SW 1271 (cell line): Measurements from ENCODE around the gene EML5.

Experiments
- DNase-seq, 2 experiments: peaks; one replicate each; lab custom pipeline; 2025; lab: John Stamatoyannopoulos, UW

The EML5 gene

GRCh38 chr14:88616697-88617096 is 176.1 kb downstream of the EML5 start:
- DNase-seq: no peak

- peak in 1 of 2 experiments; percentile 16 for DNase-seq
Observed at GRCh38 chr14:88614218-88614907, 178.4 kb downstream of the EML5 start.

GRCh38 chr14:88613552-88614010 is 179.2 kb downstream of the EML5 start:
- DNase-seq: no peak

GRCh38 chr14:88612981-88613380 is 179.8 kb downstream of the EML5 start:
- no peak for DNase-seq

GRCh38 chr14:88611878-88612277 is 180.9 kb downstream of the EML5 start:
- DNase-seq: no peak

- DNase-seq: no peak
Observed at GRCh38 chr14:88607829-88608228, 184.9 kb downstream of the EML5 start.

- DNase-seq: no peak
Observed at GRCh38 chr14:88605594-88605993, 187.2 kb downstream of the EML5 start.

- DNase-seq: no peak
Observed at GRCh38 chr14:88604212-88604611, 188.5 kb downstream of the EML5 start.

- DNase-seq: no peak
Observed at GRCh38 chr14:88599761-88600439, 192.9 kb downstream of the EML5 start.

- no peak for DNase-seq
Observed at GRCh38 chr14:88599326-88599725, 193.4 kb downstream of the EML5 start.

- DNase-seq: no peak
Observed at GRCh38 chr14:88598097-88598675, 194.6 kb downstream of the EML5 start.

GRCh38 chr14:88597601-88598000 is 195.2 kb downstream of the EML5 start:
- DNase-seq: no peak

- no peak for DNase-seq
Observed at GRCh38 chr14:88597038-88597437, 195.7 kb downstream of the EML5 start.

GRCh38 chr14:88592031-88592430 is 200.7 kb downstream of the EML5 start:
- DNase-seq: no peak

GRCh38 chr14:88590173-88590572 is 202.6 kb downstream of the EML5 start:
- no peak for DNase-seq

GRCh38 chr14:88588081-88588480 is 204.7 kb downstream of the EML5 start:
- no peak for DNase-seq

GRCh38 chr14:88584451-88584850 is 208.3 kb downstream of the EML5 start:
- DNase-seq: no peak

- no peak for DNase-seq
Observed at GRCh38 chr14:88576222-88576621, 216.5 kb downstream of the EML5 start.

GRCh38 chr14:88572117-88572516 is 220.6 kb downstream of the EML5 start:
- DNase-seq: no peak

- DNase-seq: no peak
Observed at GRCh38 chr14:88568196-88568595, 224.6 kb downstream of the EML5 start.

GRCh38 chr14:88565427-88565826 is 227.3 kb downstream of the EML5 start:
- DNase-seq: no peak

GRCh38 chr14:88563845-88564244 is 228.9 kb downstream of the EML5 start:
- DNase-seq: no peak
